NCI-H1694 (cell line): ENCODE results near the gene DOK6.

Source experiments
- DNase-seq: peaks from one replicate; lab custom pipeline; 2025; lab: John Stamatoyannopoulos, UW

The DOK6 gene

GRCh38 chr18:69435000-69435399 lies 34.3 kb downstream of the DOK6 start:
- no peak for DNase-seq

DNA sequence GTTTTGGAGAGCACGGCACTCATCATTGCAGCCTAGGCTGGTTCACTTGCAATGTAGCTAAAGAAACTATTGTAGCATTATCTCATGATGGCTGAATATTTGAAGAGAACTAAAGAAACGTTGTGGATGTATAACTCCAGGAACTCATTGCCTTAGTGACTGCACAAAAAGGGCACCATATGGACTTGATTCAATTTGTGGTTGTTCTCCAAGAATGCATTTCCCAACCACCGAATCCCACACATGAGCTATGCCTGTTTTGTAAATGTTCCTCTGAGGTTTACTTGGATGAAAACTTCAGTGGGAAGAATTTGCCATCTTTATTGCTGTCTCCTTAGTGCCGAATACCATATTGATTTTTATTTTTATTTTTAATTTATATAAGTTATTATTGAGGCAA lies 43.5 kb downstream of the DOK6 start:
- no peak for DNase-seq

DNA sequence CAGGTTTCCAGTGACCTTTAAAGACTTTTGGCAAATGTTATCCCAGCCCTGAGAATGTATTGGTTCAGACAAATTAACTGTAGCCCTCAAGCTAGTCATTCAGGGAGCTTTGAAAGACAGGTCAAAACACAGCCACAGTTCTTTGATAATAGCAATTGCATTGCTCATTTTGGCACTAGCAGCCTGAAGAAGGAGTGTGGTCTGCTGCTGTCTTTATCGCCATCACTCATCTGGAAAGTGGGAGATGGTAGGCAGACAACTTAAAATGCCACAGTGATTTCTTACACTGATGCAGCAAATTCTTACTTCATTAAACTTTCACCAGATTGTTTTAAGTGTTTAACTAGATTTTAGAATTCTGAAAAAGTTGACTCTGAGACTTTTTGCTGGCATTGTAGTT lies 47.2 kb downstream of the DOK6 start:
- DNase-seq, result no peak

DNA sequence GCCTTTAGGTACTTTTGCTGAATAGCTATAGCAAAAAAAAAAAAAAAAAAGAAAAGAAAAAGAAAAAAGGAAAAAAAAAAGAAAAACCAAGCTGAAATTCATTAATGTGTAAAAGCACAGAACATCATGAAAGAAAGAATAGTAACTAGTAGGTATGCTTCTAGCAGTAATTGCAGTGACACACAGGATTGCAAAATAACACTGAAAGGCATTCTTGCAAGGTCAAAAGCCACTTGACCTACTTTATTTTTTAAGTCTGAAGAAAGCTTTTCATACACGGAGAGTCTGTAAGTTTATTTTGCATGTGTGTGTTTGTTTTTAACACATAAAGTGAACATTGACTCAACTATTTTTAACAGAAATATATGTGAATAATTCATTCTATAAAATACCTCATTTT lies 54.4 kb downstream of the DOK6 start:
- DNase-seq, result no peak

DNA sequence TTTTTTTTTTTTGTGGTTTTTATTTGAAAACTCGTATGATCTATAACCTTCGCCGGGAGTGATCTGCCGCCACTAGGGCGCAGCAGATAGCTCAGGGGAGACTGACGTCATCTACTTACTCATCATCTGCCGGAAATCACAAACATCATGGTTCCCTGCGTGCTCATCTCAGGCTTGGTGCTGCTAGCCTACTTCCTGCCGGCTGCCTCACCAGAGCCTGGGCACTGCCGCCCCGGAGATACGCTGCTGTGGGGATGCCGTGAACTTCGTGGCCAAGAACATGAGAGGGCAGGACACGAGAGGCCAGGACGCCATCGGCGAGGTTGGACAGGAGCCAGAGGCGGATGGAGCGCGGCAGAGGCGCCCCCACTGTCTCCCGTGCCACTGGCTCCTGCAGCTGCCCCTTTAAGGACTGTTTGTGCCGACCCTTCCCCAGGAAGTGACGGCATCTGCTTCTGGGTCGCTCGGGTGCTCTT lies 68.8 kb downstream of the DOK6 start:
- DNase-seq, result peak; percentile 12

GRCh38 chr18:69480460-69480859 lies 79.8 kb downstream of the DOK6 start:
- DNase-seq, result no peak

GRCh38 chr18:69483574-69483973 lies 82.9 kb downstream of the DOK6 start:
- DNase-seq, result no peak

- no peak for DNase-seq
Measured at GRCh38 chr18:69484699-69485396, 84.2 kb downstream of the DOK6 start.

- no peak for DNase-seq
Measured at GRCh38 chr18:69487488-69488394, 87.1 kb downstream of the DOK6 start.

- DNase-seq, result no peak
Measured at GRCh38 chr18:69490072-69490471, 89.4 kb downstream of the DOK6 start.

- DNase-seq, result no peak
Measured at GRCh38 chr18:69490813-69491212, 90.1 kb downstream of the DOK6 start.

- no peak for DNase-seq
Measured at GRCh38 chr18:69491576-69491975, 90.9 kb downstream of the DOK6 start.

- no peak for DNase-seq
Measured at GRCh38 chr18:69492861-69493260, 92.2 kb downstream of the DOK6 start.

GRCh38 chr18:69494841-69495240 lies 94.2 kb downstream of the DOK6 start:
- no peak for DNase-seq

DNA sequence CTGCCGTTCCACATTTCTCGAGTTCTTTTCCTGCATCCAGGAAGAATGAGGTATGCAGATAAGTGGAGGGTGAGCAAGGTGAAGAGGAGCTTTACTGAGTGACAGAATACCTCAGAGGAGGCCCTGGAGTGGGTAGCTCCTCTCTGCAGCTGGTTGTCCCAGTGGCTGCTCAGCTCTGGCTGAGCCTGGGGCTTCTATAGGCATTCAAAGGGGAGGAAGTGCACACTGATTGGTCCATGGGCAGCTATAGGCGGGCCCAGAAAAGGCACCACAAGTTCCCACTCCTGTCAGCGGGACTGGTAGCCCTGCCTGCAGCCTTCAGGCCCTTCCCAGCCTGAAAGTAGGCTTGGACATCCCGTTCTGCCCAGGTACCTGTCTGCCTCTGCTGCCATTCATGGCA lies 94.7 kb downstream of the DOK6 start:
- no peak for DNase-seq

GRCh38 chr18:69495841-69496533 lies 95.3 kb downstream of the DOK6 start:
- DNase-seq, result no peak

- DNase-seq, result no peak
Measured at GRCh38 chr18:69518989-69519388, 118.3 kb downstream of the DOK6 start.

GRCh38 chr18:69523582-69523981 lies 122.9 kb downstream of the DOK6 start:
- no peak for DNase-seq

DNA sequence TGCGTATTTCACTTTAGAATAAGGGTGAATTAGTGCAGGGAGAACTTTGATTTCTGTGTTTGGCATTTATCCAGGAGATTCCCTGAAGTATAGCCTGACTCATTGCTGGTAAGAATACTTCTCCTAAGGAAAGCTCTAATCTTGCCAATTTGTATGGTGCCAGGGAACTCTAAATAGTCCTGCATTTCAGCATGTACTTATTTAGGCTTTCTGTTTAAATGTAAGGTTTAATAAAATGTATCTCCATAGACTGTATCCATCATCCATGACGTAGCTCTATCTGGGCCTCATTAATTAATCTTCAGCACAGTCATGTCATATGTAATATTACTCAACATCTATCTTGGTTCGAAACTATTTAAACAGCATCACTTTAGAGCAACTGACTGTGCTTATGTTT lies 127.7 kb downstream of the DOK6 start:
- no peak for DNase-seq

GRCh38 chr18:69529151-69529550 lies 128.5 kb downstream of the DOK6 start:
- no peak for DNase-seq

DNA sequence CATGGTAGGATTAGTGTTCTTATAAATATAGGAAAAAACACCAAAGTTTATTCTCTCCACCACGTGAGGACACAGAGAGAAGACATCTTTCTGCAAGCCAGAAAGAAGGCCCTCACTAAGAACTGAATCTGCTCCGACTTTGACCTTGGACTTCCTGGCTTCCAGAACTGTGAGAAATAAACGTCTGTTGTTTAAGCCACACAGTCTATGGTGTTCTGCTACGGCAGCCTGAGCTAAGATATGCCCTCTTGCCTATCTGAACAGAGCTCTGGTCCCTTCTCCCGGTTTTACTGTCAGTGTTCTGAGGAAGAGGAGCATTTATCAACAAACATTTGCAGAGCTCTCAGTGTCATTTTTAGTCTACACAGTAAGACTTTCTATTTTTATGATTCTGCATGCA lies 131.3 kb downstream of the DOK6 start:
- DNase-seq, result no peak

- DNase-seq, result no peak
Measured at GRCh38 chr18:69537183-69537582, 136.5 kb downstream of the DOK6 start.

DNA sequence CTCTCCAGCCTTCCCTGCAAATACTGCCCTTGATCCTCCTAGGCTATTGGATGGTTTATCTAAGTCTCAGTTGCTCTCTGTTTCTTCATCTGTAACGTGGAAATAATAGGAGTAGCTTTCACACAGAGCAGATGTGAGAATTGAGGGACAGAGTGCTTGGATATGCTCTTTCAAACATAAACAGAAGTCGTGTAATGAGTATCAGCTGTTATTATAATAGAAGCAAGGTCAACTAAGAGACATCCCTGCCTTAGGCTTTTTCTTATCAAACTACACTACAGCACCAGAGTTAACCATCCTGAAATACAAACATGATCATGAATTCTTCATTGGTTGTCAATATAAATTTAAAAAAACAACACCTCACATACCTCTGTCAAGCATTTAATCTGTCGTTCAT lies 138.2 kb downstream of the DOK6 start:
- no peak for DNase-seq
